NCI-H1048 (cell line): ENCODE results near the gene FCF1.

Source experiments
- DNase-seq: peaks from one replicate; lab custom pipeline; 2025; lab: John Stamatoyannopoulos, UW

FCF1 gene, protein sequence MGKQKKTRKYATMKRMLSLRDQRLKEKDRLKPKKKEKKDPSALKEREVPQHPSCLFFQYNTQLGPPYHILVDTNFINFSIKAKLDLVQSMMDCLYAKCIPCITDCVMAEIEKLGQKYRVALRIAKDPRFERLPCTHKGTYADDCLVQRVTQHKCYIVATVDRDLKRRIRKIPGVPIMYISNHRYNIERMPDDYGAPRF

DNA sequence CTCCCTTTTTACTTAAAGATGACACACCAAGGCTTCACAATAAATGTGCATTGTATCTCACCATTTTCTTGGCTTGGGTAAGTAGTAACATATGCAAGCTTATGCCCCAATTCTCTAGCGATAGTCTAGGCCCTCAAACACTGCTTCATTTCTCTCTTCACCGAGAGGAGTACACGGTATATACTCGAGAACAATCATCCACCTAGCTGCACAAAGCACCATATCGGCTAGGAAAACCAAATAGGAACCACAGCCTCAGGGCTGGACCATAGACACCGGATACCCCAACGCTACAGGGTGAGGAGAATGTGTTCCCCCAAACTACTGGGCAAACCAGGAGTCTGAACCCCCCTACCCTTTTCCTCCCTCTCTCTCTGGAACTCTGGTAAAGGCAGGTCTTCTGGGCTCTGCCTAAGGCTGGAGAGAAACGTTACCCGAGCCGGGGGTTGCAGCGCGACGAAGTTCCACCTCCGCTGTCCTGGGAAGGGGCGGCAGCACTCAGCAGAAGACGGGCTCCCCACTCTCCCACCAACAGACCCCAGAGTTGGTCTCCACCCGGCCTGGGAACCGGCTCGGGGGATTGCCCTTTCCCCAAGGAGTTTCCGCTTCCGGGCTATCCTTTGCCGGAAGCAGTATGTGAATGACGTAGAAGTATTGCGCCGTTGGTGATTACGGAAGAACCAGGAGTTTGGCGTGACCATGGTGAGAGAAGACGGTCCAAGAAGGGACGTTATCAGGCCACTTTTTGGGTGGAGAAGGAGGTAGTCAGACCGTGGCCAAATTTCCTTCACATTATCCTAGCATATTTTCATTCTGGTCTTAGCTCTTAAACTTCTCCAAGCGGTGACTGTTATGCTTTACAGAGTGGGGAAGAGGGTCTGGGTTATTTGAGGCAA, at the start of gene FCF1, which contains the start of gene AREL1:
Gene FCF1, plus strand, starts transcription at position 646 of the 896 bp plus-strand sequence. Its CDS starts 54 bp downstream, at position 700.
Gene AREL1, minus strand, starts transcription at position 582 of the 896 bp plus-strand sequence. CDS start 27,465 bp downstream, outside the sequence.
- no peak for DNase-seq

DNA sequence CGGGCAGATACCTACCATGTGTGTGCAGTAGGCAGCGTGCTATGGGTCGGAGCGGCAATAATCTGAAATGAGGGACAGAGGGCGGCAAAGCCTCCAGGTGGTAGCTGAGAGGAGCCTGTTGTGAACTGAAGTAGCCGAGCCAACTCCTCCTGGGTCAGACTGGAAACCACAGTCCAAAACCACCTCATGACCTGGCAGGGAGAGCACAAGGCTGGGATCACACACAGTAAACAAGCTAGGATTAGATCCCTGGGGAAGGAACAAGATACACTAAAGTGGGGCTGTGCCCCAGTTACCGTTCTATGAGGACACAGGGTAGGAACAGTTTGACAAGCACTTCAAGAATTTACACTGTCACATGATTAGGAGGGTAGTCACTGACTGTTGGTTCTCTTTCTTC, 49.1 kb upstream of the FCF1 start:
- no peak for DNase-seq

DNA sequence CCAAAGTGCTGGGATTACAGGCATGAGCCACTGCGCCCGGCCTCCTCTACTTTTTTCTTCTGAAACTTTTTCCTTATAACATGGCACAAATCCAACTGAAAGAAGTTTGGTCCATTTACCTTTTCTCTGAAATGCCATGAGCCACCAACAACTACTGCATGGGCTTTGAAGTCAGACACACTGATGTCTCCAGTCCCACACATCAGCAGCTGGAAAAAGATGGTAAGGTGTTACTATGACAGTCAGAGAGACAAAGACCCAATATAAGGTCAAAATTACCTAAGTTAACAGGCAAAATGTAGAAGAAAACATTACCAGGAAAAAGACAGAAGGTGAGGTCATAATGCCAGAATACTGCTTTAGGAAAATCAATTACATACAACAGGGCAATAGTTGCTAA, 48.2 kb upstream of the FCF1 start:
- no peak for DNase-seq

DNA sequence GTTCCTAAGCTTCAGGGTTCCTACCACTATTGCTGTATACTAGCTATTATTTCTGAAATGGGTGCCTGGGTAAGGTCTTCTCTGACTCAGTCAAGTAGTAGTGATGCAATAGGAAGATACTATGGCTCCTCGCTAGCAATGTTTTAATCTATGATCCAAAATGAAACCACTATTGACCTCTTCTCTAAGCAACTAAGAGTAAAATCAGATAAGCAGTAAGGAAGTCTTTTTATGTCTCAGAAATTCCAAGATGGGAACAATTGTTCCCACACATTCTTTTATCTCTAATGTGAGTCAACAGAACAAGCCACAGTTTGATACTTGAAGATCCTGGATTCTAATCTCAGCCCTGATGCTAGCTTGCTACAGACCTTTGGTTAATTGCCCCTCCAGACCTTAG, 45.2 kb upstream of the FCF1 start:
- no peak for DNase-seq

DNA sequence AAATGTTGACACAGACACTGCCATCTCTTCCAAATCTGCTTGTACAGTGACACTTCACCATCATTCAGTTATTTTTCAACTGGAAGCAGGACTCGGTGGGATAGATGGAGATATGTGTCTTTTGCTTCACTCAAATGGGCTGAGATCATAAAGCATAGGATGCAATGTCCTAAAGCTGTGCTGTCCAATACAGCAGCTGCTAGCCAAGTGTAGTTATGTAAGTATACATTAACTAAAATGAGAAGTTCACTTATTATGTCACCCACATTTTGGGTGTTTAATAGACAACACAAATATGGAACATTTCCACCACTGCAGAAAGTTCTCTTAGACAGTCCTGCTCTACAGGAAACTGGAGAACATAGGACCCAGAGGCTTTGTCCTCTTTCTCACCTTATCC, 43.7 kb upstream of the FCF1 start:
- DNase-seq: no peak

DNA sequence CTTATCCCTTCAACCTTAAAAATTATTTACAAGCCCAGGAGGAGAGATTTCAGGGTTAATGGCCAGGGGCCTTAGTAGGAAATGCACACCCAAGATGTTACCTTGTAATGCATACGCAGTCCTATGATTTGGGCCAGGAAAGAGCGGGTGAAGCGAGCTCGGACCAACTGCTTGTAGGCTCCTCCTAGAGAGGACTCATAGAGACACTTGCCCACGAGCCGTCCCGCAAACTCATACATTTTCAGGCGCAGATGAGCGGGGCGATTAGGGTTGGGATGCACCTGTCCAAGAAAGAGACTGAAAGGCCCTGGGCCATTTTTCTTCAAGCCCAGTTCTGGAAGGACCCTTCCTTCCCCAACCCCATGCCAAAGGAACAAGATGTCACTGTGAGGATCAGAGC, 43.1 kb upstream of the FCF1 start:
- DNase-seq: no peak

GRCh38 chr14:74670726-74671411, 42.1 kb upstream of the FCF1 start:
- no peak for DNase-seq

DNA sequence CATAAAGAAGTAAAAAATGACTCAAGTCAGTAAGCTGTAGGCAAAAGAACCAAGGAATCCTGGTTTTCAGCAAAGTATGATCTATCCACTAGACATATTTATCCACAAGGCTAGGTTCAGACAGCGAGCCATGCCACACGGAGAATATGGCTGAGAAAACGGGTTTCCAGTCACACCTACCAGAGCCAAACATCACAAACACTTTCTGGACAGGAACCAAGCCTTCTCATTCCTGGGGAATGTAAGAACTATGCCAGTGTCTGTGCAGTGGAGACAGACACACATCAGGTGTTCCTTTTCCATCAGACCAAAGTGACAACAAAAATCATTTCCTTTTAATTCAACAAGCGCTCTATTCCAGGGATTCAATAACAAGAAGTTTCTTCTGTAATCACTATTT, 41.2 kb upstream of the FCF1 start:
- DNase-seq: no peak

DNA sequence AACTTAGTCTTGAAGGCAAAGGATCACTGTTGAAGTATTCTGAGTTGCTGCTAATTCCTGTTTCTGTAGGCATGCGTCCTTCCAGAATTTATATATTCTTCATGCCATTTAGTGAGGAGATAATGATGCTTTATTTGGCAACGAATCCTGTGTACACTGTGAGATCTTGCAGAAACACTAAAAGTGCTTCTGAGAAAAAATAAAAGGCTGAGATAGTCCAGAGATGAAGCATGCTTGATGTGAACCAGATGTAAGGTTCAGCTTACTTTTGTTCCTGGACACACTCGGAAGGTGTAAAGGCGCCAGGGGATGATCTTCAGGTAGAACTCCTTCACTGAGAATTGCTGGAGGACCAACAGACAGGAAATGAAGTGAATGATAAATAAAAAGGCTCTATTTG, 39.2 kb upstream of the FCF1 start:
- DNase-seq: no peak

DNA sequence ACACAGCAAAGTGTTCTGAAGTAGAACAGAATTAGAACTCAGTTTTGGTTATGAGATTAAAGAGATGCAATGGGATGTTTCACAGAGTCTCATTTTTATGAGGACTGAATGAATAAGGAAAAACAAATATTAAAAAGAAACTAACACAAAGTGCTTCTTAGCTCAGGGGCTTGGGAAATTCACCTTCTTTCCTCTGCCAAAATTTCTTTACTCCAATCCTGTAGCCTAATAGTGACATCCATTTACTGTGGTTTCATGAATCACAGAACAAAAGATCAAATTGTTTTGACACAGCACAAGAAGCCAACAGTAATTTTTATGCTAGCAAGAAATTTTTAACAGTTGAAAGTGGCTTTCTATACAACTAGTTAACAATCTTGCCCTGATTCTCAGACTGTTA, 37.7 kb upstream of the FCF1 start:
- DNase-seq: no peak

DNA sequence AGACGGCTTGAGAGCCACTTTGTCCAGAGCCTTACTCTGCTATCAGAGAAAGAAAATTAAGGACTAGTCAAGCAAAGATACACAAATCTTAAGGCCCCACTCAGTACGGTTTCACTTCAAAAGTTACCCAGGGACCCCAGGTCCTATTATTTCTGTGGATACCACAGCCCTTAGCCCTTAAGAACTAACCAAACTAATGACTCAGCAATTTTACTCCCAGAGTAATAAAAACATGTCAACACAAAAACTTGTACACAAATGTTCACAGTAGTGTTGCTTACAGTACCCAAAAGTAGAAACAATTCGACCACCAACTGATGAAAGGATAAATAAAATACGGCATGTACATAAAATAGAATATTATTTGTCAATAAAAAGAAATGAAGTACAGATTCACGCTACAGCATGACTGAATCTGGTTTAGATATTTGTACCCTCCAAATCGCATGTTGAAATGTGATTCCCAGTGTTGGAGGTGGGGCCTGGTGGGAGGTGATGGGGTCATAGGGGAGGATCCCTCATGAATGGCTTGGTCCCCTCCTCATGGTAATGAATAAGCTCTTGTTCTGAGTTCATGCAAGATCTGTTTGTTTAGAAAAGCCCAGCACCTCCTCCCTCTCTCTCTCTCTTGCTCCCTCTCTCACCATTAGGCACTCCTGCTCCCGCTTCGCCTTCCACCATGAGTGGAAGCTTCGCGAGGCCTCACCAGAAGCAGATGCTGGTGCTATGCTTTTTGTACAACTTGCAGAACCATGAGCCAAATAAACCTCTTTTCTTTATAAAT, 30.6 kb upstream of the FCF1 start:
- no peak for DNase-seq

DNA sequence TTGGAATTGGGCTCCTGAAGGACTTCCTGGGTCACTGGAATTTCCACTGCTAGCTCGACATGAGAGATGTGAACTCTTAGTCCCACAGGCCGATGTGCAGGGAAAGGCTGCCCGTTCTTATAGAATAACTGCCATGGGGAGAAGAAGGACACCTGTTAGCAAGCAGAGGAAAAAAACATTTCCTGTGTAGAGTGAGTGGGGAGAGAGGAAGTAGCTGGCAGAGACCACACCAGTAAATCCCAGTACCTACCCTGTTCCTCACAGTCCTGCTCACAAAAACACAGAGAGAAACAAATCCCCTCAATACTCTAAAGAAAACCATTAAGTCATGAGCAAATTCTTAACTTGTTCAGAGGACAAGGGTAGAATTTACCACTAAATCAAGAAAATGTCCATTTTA, 29.5 kb upstream of the FCF1 start:
- no peak for DNase-seq

GRCh38 chr14:74684434-74684833, 28.5 kb upstream of the FCF1 start:
- DNase-seq: no peak

- DNase-seq: no peak
Observed at GRCh38 chr14:74685056-74685455, 27.9 kb upstream of the FCF1 start.

DNA sequence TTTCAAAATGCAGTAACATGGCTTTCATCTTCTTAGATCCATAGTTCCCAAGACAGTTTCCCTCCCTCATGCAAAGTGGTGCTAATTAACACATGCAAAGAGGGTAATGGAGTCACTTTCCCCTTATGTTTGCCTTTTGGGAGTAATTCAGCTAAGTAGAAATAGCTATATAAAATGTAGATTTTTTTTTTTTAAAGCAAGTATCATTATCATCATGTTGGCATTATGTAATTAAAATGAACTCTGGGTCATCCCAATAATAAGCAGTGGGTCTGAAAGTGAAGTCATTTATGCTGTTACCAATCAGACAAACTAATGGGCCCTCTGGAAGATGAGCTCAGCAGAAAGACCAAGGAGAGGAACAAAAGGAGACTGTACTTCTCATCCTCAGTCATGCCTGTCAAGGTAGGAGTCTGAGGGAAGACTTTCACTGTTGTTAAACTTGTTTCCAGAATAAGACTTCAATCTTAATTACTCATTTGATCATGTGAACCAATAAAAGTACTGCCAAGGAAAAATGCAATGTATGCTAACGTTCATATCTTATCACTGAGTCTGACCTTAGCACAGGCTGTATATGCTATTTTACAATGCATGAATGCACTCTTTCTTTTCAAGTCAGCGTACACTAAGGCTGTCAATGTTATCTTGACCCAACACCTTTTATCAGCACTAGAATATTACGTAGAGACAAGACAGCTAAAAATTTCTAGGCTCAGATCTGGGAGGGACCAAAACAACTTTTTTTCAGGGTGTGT, 26.8 kb upstream of the FCF1 start:
- DNase-seq: no peak

- DNase-seq: no peak
Observed at GRCh38 chr14:74691456-74691855, 21.5 kb upstream of the FCF1 start.

DNA sequence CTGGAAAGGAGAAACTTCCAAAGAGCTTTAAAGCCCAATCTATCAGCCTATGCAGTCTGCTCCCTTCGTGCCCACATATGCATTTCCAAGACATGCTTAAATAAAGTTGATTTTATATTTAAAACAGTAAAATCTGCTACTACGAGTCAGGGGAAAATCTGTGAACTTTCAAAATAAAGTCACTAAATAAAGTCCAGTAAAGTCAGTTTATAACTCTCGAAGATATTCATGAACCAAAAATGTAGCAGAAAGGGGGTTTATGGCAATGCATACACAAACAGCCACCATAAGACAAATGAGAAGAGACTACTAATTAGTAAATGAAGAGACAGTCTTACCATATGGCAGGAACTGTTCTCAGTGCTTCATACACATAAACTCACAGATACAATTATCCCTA, 19.8 kb upstream of the FCF1 start:
- DNase-seq: no peak

DNA sequence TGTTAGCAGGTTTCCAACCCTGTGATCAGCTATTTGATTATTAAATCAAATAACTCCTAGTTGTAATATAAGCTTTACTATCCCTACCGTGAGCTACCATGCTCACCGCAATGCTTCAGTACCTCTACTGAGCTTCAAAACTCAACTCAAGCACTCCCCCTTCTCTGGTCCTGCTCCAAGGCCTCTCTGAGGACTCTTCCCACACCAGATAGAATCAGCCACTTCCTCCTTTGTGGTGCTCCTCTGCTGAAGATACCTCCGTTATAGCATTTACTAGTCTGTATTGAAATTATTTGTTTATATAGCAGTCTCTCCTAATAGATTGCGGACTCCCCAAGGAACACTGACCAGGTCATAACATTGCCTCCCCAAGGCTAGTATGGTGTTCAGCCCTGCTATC, 17.5 kb upstream of the FCF1 start:
- no peak for DNase-seq

DNA sequence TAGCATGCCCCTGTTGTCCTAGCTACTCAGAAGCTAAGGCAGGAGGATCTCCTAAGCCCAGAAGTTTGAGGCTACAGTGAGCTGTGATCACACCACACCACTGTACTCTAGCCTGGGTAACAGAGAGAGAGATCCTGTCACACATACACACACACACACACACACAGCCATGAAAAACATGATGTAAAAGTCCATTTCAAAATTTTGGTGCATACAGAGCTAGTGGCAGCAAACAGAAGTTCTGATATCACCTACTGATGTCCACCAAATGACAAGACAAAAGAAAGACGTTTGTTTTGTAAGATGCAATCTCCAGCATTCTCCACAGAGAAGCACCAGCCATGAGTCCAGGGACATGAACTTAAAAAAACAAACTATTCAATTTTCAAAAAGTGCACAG, 15.9 kb upstream of the FCF1 start:
- DNase-seq: no peak

DNA sequence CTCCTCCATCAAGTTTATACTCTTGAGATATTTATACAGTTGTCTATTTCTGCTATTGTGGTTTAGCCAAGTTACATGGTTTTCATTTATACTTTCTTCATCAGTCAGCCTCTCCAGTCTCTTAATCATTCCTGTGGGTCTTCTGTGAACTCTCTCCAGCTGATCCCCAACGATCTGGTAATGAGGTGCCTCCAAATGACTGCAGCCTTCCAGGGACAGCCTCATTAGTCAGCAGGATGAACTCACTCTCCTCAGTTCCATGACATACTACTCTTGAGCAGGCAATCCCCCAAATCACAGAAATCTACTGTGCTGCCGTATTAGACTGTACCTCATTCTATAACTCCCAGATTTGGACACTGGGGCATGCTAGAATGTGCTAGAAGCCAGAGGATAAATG, 15.4 kb upstream of the FCF1 start:
- DNase-seq: no peak

DNA sequence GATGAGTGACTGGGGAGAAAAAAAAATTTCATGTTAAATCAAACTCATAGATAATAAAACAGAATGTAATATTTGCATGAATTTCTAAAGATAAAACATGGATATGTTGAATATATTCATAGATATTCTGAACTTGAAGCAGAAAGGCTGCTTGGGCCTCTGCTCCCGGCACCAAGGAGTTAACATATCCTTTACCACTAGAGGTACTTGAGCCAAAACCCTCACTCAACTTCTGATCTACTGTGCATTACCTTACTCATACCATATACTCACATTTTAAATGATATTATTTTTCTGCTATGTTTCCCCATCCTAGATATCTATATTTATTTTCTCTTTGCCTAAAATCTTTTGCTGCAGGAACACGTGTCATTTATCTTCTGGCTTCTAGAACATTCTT, 15.0 kb upstream of the FCF1 start:
- no peak for DNase-seq
